Suprapubic skin (tissue), 4 donors: ENCODE results near the gene VPS33B. TPM values are rescaled to one million over a fixed set of nuclear protein-coding genes. Genes with fewer than 3 reads are reported as not detected.

Experiments used
- DNase-seq, 2 donors: peaks; one replicate each; pipeline ENCODE4 v3.0.0-alpha.2; 2019; ENCODE audit warnings: low spot score in 2 of 2
- H3K27ac ChIP-seq: fragments of 200-600 bp; sonication (generic); one replicate; pipeline ENCODE4 v1.5.1; 2019
- H3K27me3 ChIP-seq: fragments of 200-600 bp; sonication (generic); one replicate; pipeline ENCODE4 v1.5.1; 2019
- H3K36me3 ChIP-seq: fragments of 200-600 bp; sonication (generic); one replicate; pipeline ENCODE4 v1.5.1; 2019
- H3K4me1 ChIP-seq: fragments of 200-600 bp; sonication (generic); one replicate; pipeline ENCODE4 v1.5.1; 2019
- H3K4me3 ChIP-seq: fragments of 200-600 bp; sonication (generic); one replicate; pipeline ENCODE4 v1.5.1; 2019; ENCODE audit warnings: mild to moderate bottlenecking
- H3K9me3 ChIP-seq: fragments of 200-600 bp; sonication (generic); one replicate; pipeline ENCODE4 v1.5.1; 2019
- EP300 ChIP-seq: sonication (generic); formaldehyde crosslinking; IDR thresholded peaks from one replicate; pipeline ENCODE4 v1.6.1; 2017; ENCODE audit warnings: antibody characterized with exemption
- POLR2A ChIP-seq, 2 donors: fragments of 450-650 bp; IDR thresholded peaks; one replicate each; pipeline ENCODE4 v1.6.1; 2017; ENCODE audit warnings: antibody characterized with exemption in 2 of 2, mild to moderate bottlenecking in 2 of 2, moderate library complexity in 2 of 2
- POLR2AphosphoS5 ChIP-seq, 3 donors: sonication (generic); formaldehyde crosslinking; IDR thresholded peaks; one replicate each; pipeline ENCODE4 v1.6.1; 2017; ENCODE audit warnings: antibody characterized with exemption in 3 of 3
- WGBS: methylation state at CpG from one replicate; pipeline ENCODE4 v1.1.5; 2018; 5-methylcytosine and 5-hydroxymethylcytosine counted together
- total RNA-seq, 4 donors: library from RNA; depleted of rRNA; stranded (reverse); fragments of >200 nt; gene quantifications; one replicate each; pipeline ENCODE4 v1.1.0, GENCODE V29; 2016
- TF ChIP-seq, protein P1 (sequence below), 2 donors: fragments of 200-600 bp in 1 of 2; fragments of 450-650 bp in 1 of 2; sonication (generic) in 1 of 2; IDR thresholded peaks; one replicate each; pipeline ENCODE4 v1.5.1; 2016 to 2019; ENCODE audit warnings: antibody characterized with exemption in 2 of 2, mild to moderate bottlenecking in 1 of 2, moderate library complexity in 1 of 2

The VPS33B gene
- total RNA-seq, 4 donors from 2014 or later: 16.5 to 23.1 (median 18.4) TPM

DNA sequence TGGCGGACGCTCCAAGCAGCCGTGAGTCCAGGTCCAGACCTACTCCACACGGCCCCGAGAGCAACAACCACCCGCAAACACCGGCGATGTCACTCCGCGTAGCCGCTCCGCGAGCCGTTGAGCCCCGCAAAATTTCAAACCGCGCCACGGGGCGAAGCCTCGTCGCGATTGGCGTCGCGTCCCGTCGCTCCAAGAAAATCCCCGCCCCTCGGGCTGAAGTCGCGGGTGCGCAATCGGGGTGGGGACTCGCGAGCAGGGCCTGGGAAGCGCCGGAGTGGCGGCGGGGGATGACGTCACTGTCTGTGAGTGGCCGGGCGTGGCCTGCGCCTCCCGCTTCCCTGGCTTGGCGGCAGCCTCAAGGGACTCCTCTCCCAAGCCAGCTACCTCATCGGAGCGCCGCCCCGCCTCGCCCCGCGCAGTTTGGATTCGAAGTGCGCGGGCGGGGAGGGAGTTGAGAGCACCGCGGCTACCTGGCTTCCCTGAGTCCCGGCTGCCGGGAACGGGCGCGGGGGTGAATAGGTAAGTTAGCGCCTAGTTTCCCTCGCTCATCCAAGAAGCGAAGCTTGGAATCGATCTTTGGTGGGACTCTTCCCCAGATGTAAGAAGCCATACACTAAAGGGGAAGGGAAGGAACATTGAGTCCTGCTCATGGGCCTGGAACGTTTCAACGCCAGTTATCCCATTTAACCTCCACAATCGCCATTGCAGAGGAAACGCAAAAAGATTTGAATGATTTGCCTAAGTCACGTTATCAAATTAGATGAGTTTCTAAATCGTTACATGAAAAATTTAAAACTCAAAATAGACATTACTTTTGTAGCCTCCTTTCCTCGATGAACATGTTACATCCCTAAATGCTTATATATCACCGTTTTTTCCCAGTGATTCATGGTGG, 27.7 kb downstream of the VPS33B start, which contains the start of gene PRC1:
Gene PRC1 (minus strand): TSS at position 119 of the 895 bp plus-strand sequence. CDS start 118 bp downstream, at position 1.
- DNase-seq: peak; percentile 98
- WGBS: under 1% methylated on average over 37 of the region's 75 CpGs
- TF ChIP-seq EP300 (peak; percentile 31), POLR2A (IDR thresholded peaks at IDR 0.05) (peak in 1 of 2 donors; percentile 82), POLR2AphosphoS5 (IDR thresholded peaks at IDR 0.05) (peak in 2 of 3 donors; percentile 51 to 78)
- TF ChIP-seq, protein P1, sequence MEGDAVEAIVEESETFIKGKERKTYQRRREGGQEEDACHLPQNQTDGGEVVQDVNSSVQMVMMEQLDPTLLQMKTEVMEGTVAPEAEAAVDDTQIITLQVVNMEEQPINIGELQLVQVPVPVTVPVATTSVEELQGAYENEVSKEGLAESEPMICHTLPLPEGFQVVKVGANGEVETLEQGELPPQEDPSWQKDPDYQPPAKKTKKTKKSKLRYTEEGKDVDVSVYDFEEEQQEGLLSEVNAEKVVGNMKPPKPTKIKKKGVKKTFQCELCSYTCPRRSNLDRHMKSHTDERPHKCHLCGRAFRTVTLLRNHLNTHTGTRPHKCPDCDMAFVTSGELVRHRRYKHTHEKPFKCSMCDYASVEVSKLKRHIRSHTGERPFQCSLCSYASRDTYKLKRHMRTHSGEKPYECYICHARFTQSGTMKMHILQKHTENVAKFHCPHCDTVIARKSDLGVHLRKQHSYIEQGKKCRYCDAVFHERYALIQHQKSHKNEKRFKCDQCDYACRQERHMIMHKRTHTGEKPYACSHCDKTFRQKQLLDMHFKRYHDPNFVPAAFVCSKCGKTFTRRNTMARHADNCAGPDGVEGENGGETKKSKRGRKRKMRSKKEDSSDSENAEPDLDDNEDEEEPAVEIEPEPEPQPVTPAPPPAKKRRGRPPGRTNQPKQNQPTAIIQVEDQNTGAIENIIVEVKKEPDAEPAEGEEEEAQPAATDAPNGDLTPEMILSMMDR (IDR thresholded peaks at IDR 0.05): no peak
- H3K4me3 ChIP-seq: peak within 1 kb of the TSS; percentile 100
- no peaks in the 10 kb centered on the region for H3K27me3 ChIP-seq
- H3K36me3 ChIP-seq: peaks cover 23% of the 10 kb centered on the region
- H3K4me1 ChIP-seq: peaks cover 23% of the 10 kb centered on the region
- peak within 1 kb of the TSS; percentile 82 for H3K27ac ChIP-seq
- H3K9me3 ChIP-seq: no peaks in the 10 kb centered on the region

DNA sequence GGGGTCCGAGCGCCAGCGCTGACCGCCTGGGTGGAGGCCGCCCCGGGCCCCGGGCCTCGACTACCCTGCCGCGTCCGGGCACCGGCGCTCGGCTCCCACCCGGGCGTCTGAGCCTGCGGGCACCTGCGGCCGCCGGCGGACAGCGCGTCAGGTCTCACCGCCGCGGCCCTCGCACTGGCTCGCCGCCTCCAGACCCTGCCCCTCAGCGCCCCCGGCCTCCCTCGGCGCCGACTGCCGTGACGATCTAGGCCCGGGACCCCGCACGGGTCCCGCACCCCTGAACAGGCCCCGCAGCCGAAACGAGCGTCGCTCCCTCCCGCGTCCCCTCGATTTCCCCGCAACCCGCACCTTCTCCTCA, 28.4 kb downstream of the VPS33B start:
- Histone ChIP-seq H3K4me1 (peaks cover 23% of the 10 kb centered on the region), H3K27ac (peak overlapping the region; percentile 82), H3K4me3 (peak overlapping the region; percentile 100), H3K27me3 (no peaks in the 10 kb centered on the region), H3K36me3 (peaks cover 17% of the 10 kb centered on the region), H3K9me3 (no peaks in the 10 kb centered on the region)
- no peak for TF ChIP-seq EP300
- no peak for TF ChIP-seq POLR2AphosphoS5 (IDR thresholded peaks at IDR 0.05)
- TF ChIP-seq POLR2A (IDR thresholded peaks at IDR 0.05): no peak
- TF ChIP-seq, protein P1 (IDR thresholded peaks at IDR 0.05): no peak
- DNase-seq: no peak
- 0% methylated on average over 35 of the region's 50 CpGs for WGBS

DNA sequence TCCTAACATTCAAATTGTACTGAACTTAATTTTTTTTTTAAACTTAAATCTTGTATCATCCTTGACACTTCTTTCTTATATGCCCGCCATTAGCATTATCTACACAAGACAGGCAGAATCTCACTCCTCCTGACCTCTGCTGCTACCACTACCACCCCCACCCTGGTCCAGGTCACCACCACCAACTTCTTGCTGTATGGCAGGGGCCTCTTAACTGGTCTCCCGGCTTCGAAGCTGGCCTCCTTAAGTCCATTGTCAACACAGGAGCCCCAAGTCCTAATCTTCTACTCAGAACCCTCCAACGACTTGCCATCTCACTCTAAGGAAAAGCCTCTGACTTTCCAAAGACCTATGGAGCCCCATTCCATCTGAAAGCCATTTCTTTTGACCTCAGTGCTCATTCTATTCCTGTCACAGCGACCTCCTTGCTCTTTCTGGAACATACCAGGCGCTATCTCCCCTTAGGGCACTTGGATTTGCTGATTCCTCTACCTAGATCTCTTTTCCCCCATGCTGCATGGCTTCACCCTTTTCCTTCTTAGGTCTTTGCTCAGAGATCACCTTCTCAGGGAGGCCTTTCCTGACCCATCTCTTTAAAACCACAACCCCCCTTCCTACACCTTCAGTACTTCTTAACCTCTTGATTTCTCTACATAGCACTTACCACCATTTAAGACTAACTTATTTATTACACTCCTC, 30.7 kb downstream of the VPS33B start:
- Histone ChIP-seq H3K27ac (no peak overlapping the region), H3K4me3 (no peak overlapping the region), H3K27me3 (no peaks in the 10 kb centered on the region), H3K36me3 (no peaks in the 10 kb centered on the region), H3K9me3 (no peaks in the 10 kb centered on the region), H3K4me1 (peaks cover 23% of the 10 kb centered on the region)
- DNase-seq: no peak
- WGBS: 88% methylated on average over 6 of the region's 6 CpGs
- TF ChIP-seq EP300: no peak
- TF ChIP-seq POLR2A (IDR thresholded peaks at IDR 0.05): no peak
- TF ChIP-seq POLR2AphosphoS5 (IDR thresholded peaks at IDR 0.05): no peak
- TF ChIP-seq, protein P1 (IDR thresholded peaks at IDR 0.05): no peak

GRCh38 chr15:90990446-90990845, 31.9 kb downstream of the VPS33B start:
- peaks cover 26% of the 10 kb centered on the region for H3K4me1 ChIP-seq
- TF ChIP-seq POLR2A (IDR thresholded peaks at IDR 0.05): no peak
- TF ChIP-seq, protein P1 (IDR thresholded peaks at IDR 0.05): no peak
- no peak for TF ChIP-seq EP300
- TF ChIP-seq POLR2AphosphoS5 (IDR thresholded peaks at IDR 0.05): no peak
- H3K9me3 ChIP-seq: no peaks in the 10 kb centered on the region
- DNase-seq: no peak
- no peak overlapping the region for H3K27ac ChIP-seq
- H3K27me3 ChIP-seq: no peaks in the 10 kb centered on the region
- 97% methylated on average over 4 of the region's 4 CpGs for WGBS
- H3K36me3 ChIP-seq: no peaks in the 10 kb centered on the region
- no peak overlapping the region for H3K4me3 ChIP-seq
